Pancreas (tissue), 10 donors: ENCODE data around the gene MINDY4B. TPM values are rescaled to one million over a fixed set of nuclear protein-coding genes. Genes with fewer than 3 reads are reported as not detected.

ENCODE experiments used
- ATAC-seq, 4 donors: fragments of 200-7000 bp; cut with Tn5 transposase; one replicate each; pipeline versions ENCODE4 v1.8.0 to v1.9.1; 2020; ENCODE audit warnings: mild to moderate bottlenecking in 4 of 4, moderate library complexity in 4 of 4
- DNase-seq, 6 donors: peaks; one replicate each; pipeline ENCODE4 v3.0.0-alpha.2; 2020
- FAIRE-seq: peaks from 2 replicates; lab custom pipeline; 2012; peaks lifted over from hg19 to GRCh38; lab: Jason Lieb, UNC
- H3K27ac ChIP-seq, 4 donors: fragments of 200-600 bp; sonication (generic); 1 replicate in 3 of 4; 2 replicates in 1 of 4; pipeline versions ENCODE4 v1.5.0 to v1.8.0; 2020
- H3K27me3 ChIP-seq, 4 donors: fragments of 200-600 bp; one replicate each; pipeline ENCODE4 v1.8.0; 2021
- H3K36me3 ChIP-seq, 3 donors: fragments of 200-600 bp; sonication (generic) in 1 of 3; one replicate each; pipeline versions ENCODE4 v1.5.0 to v1.8.0; 2020 to 2021
- H3K4me1 ChIP-seq, 3 donors: fragments of 200-600 bp; one replicate each; pipeline ENCODE4 v1.8.0; 2021
- H3K4me3 ChIP-seq, 4 donors: fragments of 200-600 bp; sonication (generic) in 2 of 4; one replicate each; pipeline versions ENCODE4 v1.5.0 to v1.8.0; 2020 to 2021
- H3K9me3 ChIP-seq, 4 donors: fragments of 200-600 bp; one replicate each; pipeline ENCODE4 v1.8.0; 2021
- WGBS, 2 donors: extraction: QIAGEN DNeasy Blood & Tissue Kit; methylation state at CpG; one replicate each; pipeline ENCODE4 v1.1.7; 2013; 5-methylcytosine and 5-hydroxymethylcytosine counted together
- intact Hi-C, 3 donors: fragments of 100-400 bp; cut with DNase I; formaldehyde crosslinking; loops; one replicate each; pipeline versions ENCODE4 v1.11.1 to v1.14.2; 2022
- polyA plus RNA-seq, 2 donors: library from polyadenylated mRNA; stranded (reverse); fragments of 200-250 nt; gene quantifications; one replicate each; pipeline ENCODE4 v1.2.3, GENCODE V29; 2013
- total RNA-seq, 6 donors: library from RNA; stranded (reverse); fragmentation: NEBNext Ultra II Directional in 4 of 6; extraction: Animal tissue kit (Norgen Biotek cat#: 25700) in 4 of 6; gene quantifications; one replicate each; pipeline versions ENCODE4 v1.2.1 to v1.2.4, GENCODE V29; 2021 to 2023
- TF ChIP-seq, protein P1 (sequence below), 4 donors: fragments of 200-600 bp; sonication (generic) in 3 of 4; IDR thresholded peaks; one replicate each; pipeline versions ENCODE4 v1.5.0 to v1.8.0; 2021; ENCODE audit warnings: antibody characterized with exemption in 4 of 4
- donor health status: healthy with polysubstance abuse.
- donor health status: DM: no; HTN: no; CAD: no; lungs with moderate emphysema.
- donor health status: DM: no; HTN: no; CAD: no.
- donor health status: control.
- donor health status: control.
- donor health status: Bipolar disorder and iron deficiency.
- donor health status: DM: yes; HTN: yes; CAD: no.
- donor health status: DM: no; HTN: no; CAD: no.
- donor health status: DM: no; HTN: no; CAD: no.
- donor health status: DM: yes; HTN: yes; CAD: no.

The MINDY4B gene
- total RNA-seq (not detected), polyA plus RNA-seq (not detected)

DNA sequence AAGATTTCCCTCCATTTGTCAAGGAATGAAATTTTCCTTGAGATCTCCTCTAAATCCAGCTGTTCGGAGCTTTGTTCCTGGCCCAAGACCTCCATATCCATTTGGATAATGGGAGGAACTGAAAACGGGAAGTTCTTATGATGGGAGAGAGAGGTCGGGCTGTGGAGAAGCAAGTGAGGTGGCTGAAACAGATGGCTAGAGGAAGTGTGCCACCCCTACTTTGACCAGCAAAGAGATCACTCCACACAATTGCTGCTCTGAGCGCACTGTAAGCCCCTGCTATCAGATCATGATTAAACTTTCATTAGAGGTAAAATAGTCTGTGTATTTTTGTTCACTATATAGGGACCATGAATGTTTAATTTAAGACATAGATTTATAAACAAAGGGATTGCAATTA lies at the start of gene MINDY4B:
Gene MINDY4B, minus strand, starts transcription at position 101 of the 400 bp plus-strand sequence. Its CDS starts 0 bp downstream, at position 101.
- TF ChIP-seq, protein P1, sequence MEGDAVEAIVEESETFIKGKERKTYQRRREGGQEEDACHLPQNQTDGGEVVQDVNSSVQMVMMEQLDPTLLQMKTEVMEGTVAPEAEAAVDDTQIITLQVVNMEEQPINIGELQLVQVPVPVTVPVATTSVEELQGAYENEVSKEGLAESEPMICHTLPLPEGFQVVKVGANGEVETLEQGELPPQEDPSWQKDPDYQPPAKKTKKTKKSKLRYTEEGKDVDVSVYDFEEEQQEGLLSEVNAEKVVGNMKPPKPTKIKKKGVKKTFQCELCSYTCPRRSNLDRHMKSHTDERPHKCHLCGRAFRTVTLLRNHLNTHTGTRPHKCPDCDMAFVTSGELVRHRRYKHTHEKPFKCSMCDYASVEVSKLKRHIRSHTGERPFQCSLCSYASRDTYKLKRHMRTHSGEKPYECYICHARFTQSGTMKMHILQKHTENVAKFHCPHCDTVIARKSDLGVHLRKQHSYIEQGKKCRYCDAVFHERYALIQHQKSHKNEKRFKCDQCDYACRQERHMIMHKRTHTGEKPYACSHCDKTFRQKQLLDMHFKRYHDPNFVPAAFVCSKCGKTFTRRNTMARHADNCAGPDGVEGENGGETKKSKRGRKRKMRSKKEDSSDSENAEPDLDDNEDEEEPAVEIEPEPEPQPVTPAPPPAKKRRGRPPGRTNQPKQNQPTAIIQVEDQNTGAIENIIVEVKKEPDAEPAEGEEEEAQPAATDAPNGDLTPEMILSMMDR (IDR thresholded peaks at IDR 0.05) = no peak
- Histone ChIP-seq H3K9me3 (no peaks in the 10 kb centered on the region), H3K4me1 (no peaks in the 10 kb centered on the region), H3K27ac (no peak within 1 kb of the TSS), H3K36me3 (no peaks in the 10 kb centered on the region), H3K27me3 (no peaks in the 10 kb centered on the region), H3K4me3 (no peak within 1 kb of the TSS)
- intact Hi-C loops = no loop called here
- FAIRE-seq (no peak), DNase-seq (no peak), ATAC-seq (no peak)
- 81 to 83% methylated on average over 4 of the region's 4 CpGs for WGBS, 2 donors

DNA sequence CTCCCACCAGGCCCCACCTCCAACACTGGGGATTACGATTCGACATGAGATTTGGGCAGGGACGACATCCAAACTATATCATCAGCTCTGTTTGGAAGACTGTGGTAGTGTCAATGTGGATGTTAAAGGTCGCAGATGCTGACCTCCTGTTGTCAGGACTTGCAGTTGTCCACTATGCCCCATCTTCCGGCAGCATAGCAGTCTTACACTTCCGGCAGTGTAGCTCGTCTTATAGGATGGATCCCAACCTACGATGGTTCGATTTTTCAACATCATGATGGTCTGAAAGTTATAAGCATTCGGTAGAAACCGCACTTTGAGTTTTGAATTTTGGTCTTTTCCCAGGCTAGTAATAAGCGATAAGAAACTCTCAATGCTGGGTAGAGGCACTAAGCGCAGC lies 46.7 kb upstream of the MINDY4B start:
- H3K4me1 ChIP-seq = no peaks in the 10 kb centered on the region
- H3K27me3 ChIP-seq = no peaks in the 10 kb centered on the region
- H3K9me3 ChIP-seq = no peaks in the 10 kb centered on the region
- H3K36me3 ChIP-seq = no peaks in the 10 kb centered on the region
- WGBS, 2 donors = 80 to 83% methylated on average over 13 of the region's 13 CpGs
- no peak for DNase-seq
- intact Hi-C loops = no loop called here
- no peak overlapping the region for H3K27ac ChIP-seq
- H3K4me3 ChIP-seq = no peak overlapping the region
- ATAC-seq = no peak
- no peak for FAIRE-seq
- TF ChIP-seq, protein P1 (IDR thresholded peaks at IDR 0.05) = no peak

DNA sequence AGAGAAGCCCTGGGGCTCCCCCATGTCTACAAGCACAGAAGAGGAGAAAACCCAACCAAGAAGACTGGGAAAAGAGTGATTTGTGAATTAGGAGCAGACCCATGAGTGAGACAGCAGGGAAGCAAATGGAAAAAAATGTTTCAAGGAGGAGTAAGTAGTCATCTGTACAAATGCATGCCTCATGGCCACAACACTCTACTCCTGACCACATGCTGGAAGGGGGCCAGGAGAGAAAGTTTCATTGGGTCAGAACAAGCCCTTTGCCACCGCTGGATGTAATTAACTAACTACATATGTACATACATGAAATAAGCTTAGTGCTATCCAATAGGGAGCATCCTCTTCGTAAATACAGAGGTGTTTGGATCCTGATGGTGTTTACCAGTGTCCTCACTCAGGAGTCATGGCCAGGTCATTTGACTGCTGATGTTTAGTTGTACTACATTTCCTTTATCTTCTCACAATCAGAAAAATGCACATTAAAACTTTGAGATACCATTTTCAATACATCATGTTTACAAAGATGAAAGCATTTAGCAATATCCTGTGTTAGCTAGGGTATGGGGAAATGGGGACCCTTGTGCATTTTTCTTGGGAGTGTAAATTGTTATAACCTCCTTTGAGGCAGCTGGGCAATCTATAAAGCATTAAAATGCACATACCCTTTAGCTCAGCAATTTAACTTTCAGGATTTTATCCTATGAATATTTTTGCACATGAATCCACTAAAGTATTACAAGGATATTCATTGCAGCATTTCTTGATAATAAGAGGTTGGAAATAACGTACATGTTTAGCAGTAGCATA lies 40.2 kb upstream of the MINDY4B start:
- 46 to 52% methylated on average over 3 of the region's 3 CpGs for WGBS, 2 donors
- Histone ChIP-seq H3K36me3 (no peaks in the 10 kb centered on the region), H3K27ac (no peak overlapping the region), H3K4me1 (no peaks in the 10 kb centered on the region), H3K4me3 (no peak overlapping the region), H3K9me3 (no peaks in the 10 kb centered on the region), H3K27me3 (no peaks in the 10 kb centered on the region)
- TF ChIP-seq, protein P1 (IDR thresholded peaks at IDR 0.05) = no peak
- FAIRE-seq = no peak
- intact Hi-C loops = no loop called here
- ATAC-seq = no peak
- no peak for DNase-seq

DNA sequence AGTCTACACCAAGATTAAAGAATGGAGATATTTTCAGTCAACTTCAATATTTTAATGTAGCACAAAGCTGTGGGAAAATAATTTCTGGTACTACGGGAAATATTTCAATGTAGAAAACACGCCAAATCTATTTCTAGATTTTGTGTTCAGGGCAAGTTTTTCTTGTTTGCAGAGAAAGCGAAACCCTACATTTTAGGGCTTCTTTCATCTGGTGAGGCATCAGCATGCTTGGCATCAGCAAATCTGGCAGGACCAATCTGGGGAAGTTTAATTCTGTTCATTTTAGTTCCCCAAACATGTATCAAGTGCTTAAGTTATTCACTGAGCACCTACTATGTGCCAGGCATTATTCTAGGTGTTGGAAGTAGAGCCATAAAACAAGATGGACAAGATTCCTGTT lies 37.0 kb upstream of the MINDY4B start:
- H3K4me1 ChIP-seq = no peaks in the 10 kb centered on the region
- no peak overlapping the region for H3K27ac ChIP-seq
- FAIRE-seq (no peak), ATAC-seq (no peak), DNase-seq (no peak)
- H3K4me3 ChIP-seq = no peak overlapping the region
- TF ChIP-seq, protein P1 (IDR thresholded peaks at IDR 0.05) = no peak
- H3K9me3 ChIP-seq = no peaks in the 10 kb centered on the region
- H3K27me3 ChIP-seq = no peaks in the 10 kb centered on the region
- 53 to 60% methylated on average over 3 of the region's 3 CpGs for WGBS, 2 donors
- no peaks in the 10 kb centered on the region for H3K36me3 ChIP-seq
- intact Hi-C loops = no loop called here

- TF ChIP-seq, protein P1 (IDR thresholded peaks at IDR 0.05) = no peak
- Histone ChIP-seq H3K27ac (no peak overlapping the region), H3K4me1 (no peaks in the 10 kb centered on the region), H3K9me3 (no peaks in the 10 kb centered on the region), H3K36me3 (no peaks in the 10 kb centered on the region), H3K27me3 (no peaks in the 10 kb centered on the region), H3K4me3 (no peak overlapping the region)
- no peak for DNase-seq
- FAIRE-seq = no peak
- ATAC-seq = no peak
- WGBS, 2 donors = 38 to 51% methylated on average over 2 of the region's 2 CpGs
- intact Hi-C loops = no loop called here
Observed at GRCh38 chr3:150936693-150937092, 31.5 kb upstream of the MINDY4B start.
